Uterus (tissue), 2 donors: ENCODE results near the gene TMPRSS6.

Source experiments
- CTCF ChIP-seq, 4 experiments: fragments of 200-600 bp in 2 of 4; fragments of 450-650 bp in 2 of 4; sonication (generic) in 2 of 4; IDR thresholded peaks; one replicate each; pipeline ENCODE4 v1.5.1; 2016 to 2019; ENCODE audit warnings: antibody characterized with exemption in 4 of 4, mild to moderate bottlenecking in 2 of 4, moderate library complexity in 1 of 4
- POLR2A ChIP-seq, 2 donors: fragments of 450-650 bp; IDR thresholded peaks; one replicate each; pipeline ENCODE4 v1.6.1; 2016; ENCODE audit warnings: antibody characterized with exemption in 2 of 2, mild to moderate bottlenecking in 1 of 2, moderate library complexity in 1 of 2

- no peak for TF ChIP-seq POLR2A (IDR thresholded peaks at IDR 0.05)
- no peak for TF ChIP-seq CTCF (IDR thresholded peaks at IDR 0.05)
Measured at GRCh38 chr22:37083914-37084313, 25.6 kb downstream of the TMPRSS6 start.
